Smooth muscle cell (in vitro differentiated cells): Measurements from ENCODE around the gene VAMP2. TPM values are rescaled to one million over a fixed set of nuclear protein-coding genes. Genes with fewer than 3 reads are reported as not detected.

ENCODE experiments used
- DNase-seq: peaks from one replicate; lab custom pipeline; 2025; ENCODE audit not compliant: unreplicated experiment; lab: John Stamatoyannopoulos, UW
- H2AFZ ChIP-seq: fragments of 200-600 bp; sonication (generic); 2 replicates; pipeline ENCODE4 v1.6.0; 2016; ENCODE audit warnings: antibody characterized with exemption, low read depth, mild to moderate bottlenecking
- H3F3A ChIP-seq: fragments of 200-600 bp; sonication (generic); 2 replicates; pipeline ENCODE4 v1.6.0; 2017; ENCODE audit warnings: antibody characterized with exemption, low read depth
- H3K27ac ChIP-seq: fragments of 200-600 bp; sonication (generic); 2 replicates; pipeline ENCODE4 v1.5.1; 2016; ENCODE audit warnings: low read depth, mild to moderate bottlenecking
- H3K27me3 ChIP-seq: fragments of 200-600 bp; sonication (generic); 2 replicates; pipeline ENCODE4 v1.6.1; 2016; ENCODE audit warnings: low read depth, mild to moderate bottlenecking
- H3K36me3 ChIP-seq: fragments of 200-600 bp; sonication (generic); 2 replicates; pipeline ENCODE4 v1.5.1; 2016; ENCODE audit warnings: low read depth
- H3K4me1 ChIP-seq: fragments of 200-600 bp; sonication (generic); 2 replicates; pipeline ENCODE4 v1.5.1; 2016; ENCODE audit warnings: low read depth
- H3K4me2 ChIP-seq: fragments of 200-600 bp; sonication (generic); 2 replicates; pipeline ENCODE4 v1.6.0; 2016; ENCODE audit warnings: mild to moderate bottlenecking
- H3K4me3 ChIP-seq: fragments of 200-600 bp; sonication (generic); 2 replicates; pipeline ENCODE4 v1.5.1; 2016; ENCODE audit warnings: mild to moderate bottlenecking
- H3K79me2 ChIP-seq: fragments of 200-600 bp; sonication (generic); 2 replicates; pipeline ENCODE4 v1.6.0; 2016; ENCODE audit warnings: low read depth, mild to moderate bottlenecking
- H3K9ac ChIP-seq: fragments of 200-600 bp; sonication (generic); 2 replicates; pipeline ENCODE4 v1.6.0; 2016; ENCODE audit warnings: low read depth
- H3K9me3 ChIP-seq: fragments of 200-600 bp; sonication (generic); replicated peaks from 2 replicates; pipeline ENCODE4 v1.5.1; 2016; ENCODE audit warnings: low read depth
- H4K20me1 ChIP-seq: fragments of 200-600 bp; sonication (generic); 2 replicates; pipeline ENCODE4 v1.6.0; 2016; ENCODE audit warnings: low read depth
- WGBS: methylation state at CpG from one replicate; pipeline ENCODE4 v1.1.7; 2016; ENCODE audit warnings: low lambda C conversion rate; 5-methylcytosine and 5-hydroxymethylcytosine counted together
- polyA plus RNA-seq: library from polyadenylated mRNA; unstranded; fragments of >200 nt; fragmentation: Nextera tagmentation; extraction: Ambion mirVana; gene quantifications from 2 replicates; pipeline ENCODE4 v1.2.1, GENCODE V29; 2016
- total RNA-seq: library from RNA; depleted of rRNA; stranded (reverse); fragments of >200 nt; gene quantifications from 2 replicates; pipeline ENCODE4 v1.2.3, GENCODE V29; 2014
- TF ChIP-seq, protein P1 (sequence below): fragments of 200-600 bp; sonication (generic); IDR thresholded peaks from 2 replicates; pipeline ENCODE4 v1.5.1; 2017; ENCODE audit warnings: borderline replicate concordance, mild to moderate bottlenecking, antibody characterized with exemption; ENCODE audit not compliant: insufficient read depth, poor library complexity, severe bottlenecking

The VAMP2 gene
- total and polyA plus RNA-seq, 2 experiments from 2014 or later = 8.1 to 20.1 TPM

DNA sequence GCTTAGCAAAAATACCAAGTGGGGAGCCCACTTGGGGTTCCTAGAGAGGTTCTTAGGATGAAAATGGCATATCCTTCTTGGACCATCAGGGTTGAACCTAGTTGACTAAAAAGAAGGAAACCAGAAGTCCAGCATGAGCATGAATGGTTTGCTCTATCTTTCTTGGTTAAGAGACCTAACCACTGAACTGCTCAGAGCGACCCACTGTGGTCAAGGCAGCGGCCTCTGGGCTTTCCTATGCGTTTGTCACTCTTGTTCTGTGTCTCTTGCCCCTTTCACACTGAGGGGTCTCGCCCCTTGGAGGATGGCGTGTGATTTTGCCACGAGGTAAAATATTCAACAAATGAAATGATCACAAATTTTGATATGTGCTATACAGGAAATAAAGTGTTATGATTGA, 27.8 kb upstream of the VAMP2 start:
- no peaks in the 10 kb centered on the region for H3K36me3 ChIP-seq
- H4K20me1 ChIP-seq = peaks cover 19% of the 10 kb centered on the region
- H3K4me1 ChIP-seq = peaks cover 12% of the 10 kb centered on the region
- no peak overlapping the region for H3K9ac ChIP-seq
- TF ChIP-seq, protein P1, sequence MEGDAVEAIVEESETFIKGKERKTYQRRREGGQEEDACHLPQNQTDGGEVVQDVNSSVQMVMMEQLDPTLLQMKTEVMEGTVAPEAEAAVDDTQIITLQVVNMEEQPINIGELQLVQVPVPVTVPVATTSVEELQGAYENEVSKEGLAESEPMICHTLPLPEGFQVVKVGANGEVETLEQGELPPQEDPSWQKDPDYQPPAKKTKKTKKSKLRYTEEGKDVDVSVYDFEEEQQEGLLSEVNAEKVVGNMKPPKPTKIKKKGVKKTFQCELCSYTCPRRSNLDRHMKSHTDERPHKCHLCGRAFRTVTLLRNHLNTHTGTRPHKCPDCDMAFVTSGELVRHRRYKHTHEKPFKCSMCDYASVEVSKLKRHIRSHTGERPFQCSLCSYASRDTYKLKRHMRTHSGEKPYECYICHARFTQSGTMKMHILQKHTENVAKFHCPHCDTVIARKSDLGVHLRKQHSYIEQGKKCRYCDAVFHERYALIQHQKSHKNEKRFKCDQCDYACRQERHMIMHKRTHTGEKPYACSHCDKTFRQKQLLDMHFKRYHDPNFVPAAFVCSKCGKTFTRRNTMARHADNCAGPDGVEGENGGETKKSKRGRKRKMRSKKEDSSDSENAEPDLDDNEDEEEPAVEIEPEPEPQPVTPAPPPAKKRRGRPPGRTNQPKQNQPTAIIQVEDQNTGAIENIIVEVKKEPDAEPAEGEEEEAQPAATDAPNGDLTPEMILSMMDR = no peak
- peaks cover 17% of the 10 kb centered on the region for H3F3A ChIP-seq
- H3K27ac ChIP-seq = no peak overlapping the region
- H3K4me3 ChIP-seq = peak overlapping the region; percentile 75
- no peaks in the 10 kb centered on the region for H3K9me3 ChIP-seq
- H3K27me3 ChIP-seq = no peaks in the 10 kb centered on the region
- H3K79me2 ChIP-seq = no peaks in the 10 kb centered on the region
- WGBS = 42% methylated on average over 6 of the region's 6 CpGs
- H3K4me2 ChIP-seq = peak overlapping the region; percentile 78
- no peak for DNase-seq
- peak overlapping the region; percentile 19 for H2AFZ ChIP-seq

DNA sequence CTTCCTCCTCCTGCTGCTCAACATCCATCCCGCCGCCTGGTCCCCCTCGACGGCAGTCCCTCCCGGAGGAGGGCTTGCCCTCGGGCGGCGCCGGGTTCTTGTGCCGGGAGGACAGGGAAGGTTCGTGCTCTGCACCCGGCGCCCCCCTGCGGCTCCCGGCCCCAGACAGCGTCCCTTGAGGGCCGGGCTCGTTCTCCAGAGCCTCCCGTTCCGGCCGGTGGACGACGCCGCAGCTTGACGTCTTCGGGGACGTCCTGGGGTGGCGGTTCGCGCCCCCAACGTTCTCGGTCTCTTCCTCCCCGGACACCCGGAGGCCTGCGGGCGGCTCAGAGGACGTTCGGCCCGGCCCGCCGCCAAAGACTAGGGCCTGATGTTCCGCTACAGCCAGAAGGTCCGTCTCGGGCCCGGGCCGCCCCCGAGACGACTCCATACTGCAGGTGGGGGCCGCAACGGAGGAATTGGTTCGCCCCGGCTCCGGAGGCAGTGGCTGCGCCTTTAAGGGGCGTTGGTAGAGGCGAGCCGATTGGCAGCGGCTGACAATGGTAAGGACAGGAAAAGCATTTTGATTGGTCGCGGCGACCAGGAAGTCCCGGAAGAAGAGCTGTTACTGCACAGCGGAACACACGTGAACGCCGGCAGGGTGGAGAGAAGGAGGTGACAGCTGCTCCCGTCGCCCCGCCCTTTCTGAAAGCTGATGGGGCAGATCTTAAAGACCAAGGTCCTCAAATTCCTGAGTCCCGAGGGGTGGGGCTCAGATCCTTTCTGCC, 27.1 kb upstream of the VAMP2 start, which contains the start of gene BORCS6:
BORCS6 (minus strand) TSS at position 470 of the 767 bp plus-strand sequence; CDS start at position 430, 40 bp downstream.
- 1% methylated on average over 66 of the region's 70 CpGs for WGBS
- Histone ChIP-seq H3K4me2 (peak within 1 kb of the TSS; percentile 88), H3K27ac (peak within 1 kb of the TSS; percentile 68), H3K36me3 (no peaks in the 10 kb centered on the region), H3K79me2 (no peaks in the 10 kb centered on the region), H3K9ac (peak within 1 kb of the TSS; percentile 78), H3K9me3 (no peaks in the 10 kb centered on the region), H3K4me3 (peak within 1 kb of the TSS; percentile 75), H3F3A (peaks cover 17% of the 10 kb centered on the region), H3K27me3 (no peaks in the 10 kb centered on the region), H3K4me1 (peaks cover 12% of the 10 kb centered on the region), H4K20me1 (peaks cover 19% of the 10 kb centered on the region), H2AFZ (peak within 1 kb of the TSS; percentile 82)
- TF ChIP-seq, protein P1 = no peak
- DNase-seq = peak; percentile 71

DNA sequence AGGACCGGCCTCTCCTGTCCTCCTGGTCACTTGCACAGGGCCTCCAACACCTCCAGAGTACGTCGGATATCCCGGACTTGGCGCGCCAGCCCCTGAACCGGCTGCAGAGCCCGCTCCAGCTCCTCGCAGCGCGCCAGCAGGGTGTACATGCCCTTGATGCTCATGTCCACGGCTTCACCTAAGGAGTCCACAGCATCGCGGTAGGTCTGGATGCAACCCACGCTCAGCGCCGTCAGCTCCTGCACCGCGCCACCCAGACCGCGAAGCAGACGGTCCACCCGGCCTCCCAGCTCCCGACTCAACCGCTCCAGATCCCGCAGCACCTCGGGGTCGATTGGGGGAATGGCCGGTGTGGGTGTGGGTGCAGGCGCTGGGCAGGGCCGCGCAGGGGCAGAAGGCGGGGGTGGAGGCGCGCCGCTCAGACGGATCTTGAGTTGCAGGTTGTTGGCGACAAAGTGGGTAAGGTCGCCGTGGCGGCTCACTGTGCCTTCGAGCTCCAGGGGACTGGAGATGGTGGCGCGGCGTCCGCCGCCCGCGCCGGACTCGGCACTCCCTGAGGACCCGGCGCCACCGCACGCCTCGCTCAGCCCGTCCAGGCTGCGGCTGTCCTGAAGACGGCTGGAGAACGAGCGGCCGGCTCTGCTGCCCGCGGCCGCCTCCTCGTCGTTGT, 26.4 kb upstream of the VAMP2 start:
- Histone ChIP-seq H2AFZ (peak overlapping the region; percentile 82), H3K9ac (peak overlapping the region; percentile 78), H3K27me3 (no peaks in the 10 kb centered on the region), H3K27ac (peak overlapping the region; percentile 68), H3K79me2 (no peaks in the 10 kb centered on the region), H4K20me1 (peaks cover 19% of the 10 kb centered on the region), H3K9me3 (no peaks in the 10 kb centered on the region), H3K4me2 (peak overlapping the region; percentile 88), H3F3A (peaks cover 17% of the 10 kb centered on the region), H3K36me3 (no peaks in the 10 kb centered on the region), H3K4me3 (peak overlapping the region; percentile 75), H3K4me1 (peaks cover 12% of the 10 kb centered on the region)
- WGBS = 6% methylated on average over 61 of the region's 67 CpGs
- peak; percentile 24 for DNase-seq
- TF ChIP-seq, protein P1 = no peak
